Activated CD4-positive, alpha-beta T cell treated with anti-CD3 and anti-CD28 coated beads, Interleukin-2, amount 50 U/mL, for 4 hours (primary cell): ENCODE results near the gene TYRP1.
"Not testable (repeated sequence)": the region's sequence is repeated elsewhere in the genome, so short reads cannot be mapped to it uniquely, and the experiment has no call there.

Experiments
- DNase-seq, 2 experiments: peaks; one replicate each; pipeline ENCODE4 v3.0.0-alpha.2; 2020

The TYRP1 gene

GRCh38 chr9:12693141-12693540 lies at the start of gene TYRP1:
TSS of gene TYRP1 (plus strand) at chr9:12693385. CDS start at chr9:12693997, 612 bp downstream.
- no peak for DNase-seq

GRCh38 chr9:12643686-12644085 lies 49.5 kb upstream of the TYRP1 start:
- DNase-seq, result no peak

- DNase-seq, result no peak
Observed at GRCh38 chr9:12648925-12649324, 44.3 kb upstream of the TYRP1 start.

GRCh38 chr9:12651125-12651524 lies 42.1 kb upstream of the TYRP1 start:
- no peak for DNase-seq

- DNase-seq, result no peak
Observed at GRCh38 chr9:12652973-12653372, 40.2 kb upstream of the TYRP1 start.

- DNase-seq, result no peak
Observed at GRCh38 chr9:12656803-12657202, 36.4 kb upstream of the TYRP1 start.

GRCh38 chr9:12657233-12657632 lies 36.0 kb upstream of the TYRP1 start:
- no peak for DNase-seq

- no peak for DNase-seq
Observed at GRCh38 chr9:12657998-12658397, 35.2 kb upstream of the TYRP1 start.

GRCh38 chr9:12658531-12659209 lies 34.5 kb upstream of the TYRP1 start:
- no peak for DNase-seq

GRCh38 chr9:12659220-12659619 lies 34.0 kb upstream of the TYRP1 start:
- no peak for DNase-seq

- DNase-seq, result no peak
Observed at GRCh38 chr9:12666813-12667212, 26.4 kb upstream of the TYRP1 start.

GRCh38 chr9:12667892-12668291 lies 25.3 kb upstream of the TYRP1 start:
- DNase-seq, result no peak

GRCh38 chr9:12670006-12670405 lies 23.2 kb upstream of the TYRP1 start:
- DNase-seq, result no peak

- no peak for DNase-seq
Observed at GRCh38 chr9:12674961-12675360, 18.2 kb upstream of the TYRP1 start.

- DNase-seq, result not testable (repeated sequence)
Observed at GRCh38 chr9:12677462-12678126, 15.6 kb upstream of the TYRP1 start.

- DNase-seq, result no peak
Observed at GRCh38 chr9:12680341-12680740, 12.8 kb upstream of the TYRP1 start.

GRCh38 chr9:12680757-12681156 lies 12.4 kb upstream of the TYRP1 start:
- DNase-seq, result no peak

- no peak for DNase-seq
Observed at GRCh38 chr9:12681620-12682019, 11.6 kb upstream of the TYRP1 start.

GRCh38 chr9:12684974-12685373 lies 8.2 kb upstream of the TYRP1 start:
- DNase-seq, result no peak

GRCh38 chr9:12689233-12689632 lies 4.0 kb upstream of the TYRP1 start:
- DNase-seq, result no peak

- DNase-seq, result no peak
Observed at GRCh38 chr9:12694013-12694412, 828 bp downstream of the TYRP1 start.

- DNase-seq, result no peak
Observed at GRCh38 chr9:12695474-12695873, 2.3 kb downstream of the TYRP1 start.

- DNase-seq, result no peak
Observed at GRCh38 chr9:12696931-12697622, 3.9 kb downstream of the TYRP1 start.

GRCh38 chr9:12697719-12698118 lies 4.5 kb downstream of the TYRP1 start:
- no peak for DNase-seq
